ENCODE measurements around the gene CTSS. TPM values are rescaled to one million over a fixed set of nuclear protein-coding genes. Genes with fewer than 3 reads are reported as not detected.

The CTSS gene
- polyA plus RNA-seq, 4 donors: 34.0 to 128 (median 69.6) TPM

DNA sequence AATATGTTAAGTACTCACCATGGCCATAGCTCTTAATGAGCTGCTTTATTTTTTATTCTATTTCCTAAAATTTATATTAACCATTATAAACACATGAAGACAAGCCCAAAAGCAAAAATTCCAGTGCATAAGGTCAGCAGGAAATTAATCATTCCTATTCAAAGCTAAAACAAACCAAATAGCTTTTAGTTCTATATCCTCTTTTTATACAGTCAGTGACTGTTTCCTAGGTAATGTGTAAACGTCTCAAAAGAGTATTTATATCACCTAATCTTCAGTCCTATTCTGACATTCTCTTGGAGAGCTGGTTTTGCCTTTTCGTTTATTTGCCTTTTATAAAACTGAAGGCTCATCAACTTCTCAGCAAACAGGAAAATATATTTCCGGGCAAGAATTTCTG, 72.9 kb downstream of the CTSS start:
- H3K4me1 ChIP-seq (ENCODE audit: control insufficient read depth in 3 of 3, insufficient read depth in 2 of 3, low read depth in 1 of 3, low read length in 2 of 3): no peaks in the 10 kb centered on the region
- no peak overlapping the region for H3K27ac ChIP-seq (ENCODE audit: low read depth in 1 of 3, low read length in 2 of 3)
- no peaks in the 10 kb centered on the region for H3K9me3 ChIP-seq (ENCODE audit: control insufficient read depth in 2 of 2, insufficient read depth in 1 of 2, low read depth in 1 of 2, low read length in 1 of 2)
- H3K36me3 ChIP-seq (ENCODE audit: control insufficient read depth in 3 of 3, insufficient read depth in 2 of 3, low read depth in 1 of 3, low read length in 3 of 3): peaks cover 3 to 28% (median 15%) of the 10 kb centered on the region in 3 donors
- WGBS, 3 donors: 72 to 85% (median 74%) methylated on average over 3 of the region's 3 CpGs
- FAIRE-seq (no peak), DNase-seq (no peak)
- H3K4me3 ChIP-seq (ENCODE audit: low read depth in 1 of 3, low read length in 3 of 3): no peak overlapping the region
- no peaks in the 10 kb centered on the region for H3K27me3 ChIP-seq (ENCODE audit: control insufficient read depth in 3 of 3, insufficient read depth in 3 of 3, low read length in 3 of 3)

DNA sequence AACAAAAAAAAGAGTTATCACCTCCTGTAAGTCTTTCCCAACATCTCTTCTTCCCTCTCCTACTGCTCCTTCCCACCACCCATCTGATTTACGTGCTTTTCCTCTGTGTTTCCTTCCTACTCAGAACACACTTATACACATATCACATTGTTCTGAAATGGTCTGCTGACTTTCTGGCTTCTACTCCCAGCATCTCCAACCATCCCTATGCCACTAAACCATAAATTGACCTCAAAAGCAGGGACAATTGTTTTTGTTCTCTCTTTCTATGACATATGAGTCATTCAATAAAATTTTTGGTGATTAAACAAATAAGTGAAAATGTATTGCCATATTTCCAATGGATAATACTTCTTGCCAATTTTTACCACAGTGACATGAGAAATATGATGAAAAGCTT, 76.8 kb downstream of the CTSS start:
- FAIRE-seq (no peak), DNase-seq (no peak)
- Histone ChIP-seq H3K36me3 (ENCODE audit: control insufficient read depth in 3 of 3, insufficient read depth in 2 of 3, low read depth in 1 of 3, low read length in 3 of 3) (peaks cover 6 to 36% (median 15%) of the 10 kb centered on the region in 3 donors), H3K27ac (ENCODE audit: low read depth in 1 of 3, low read length in 2 of 3) (no peak overlapping the region), H3K4me1 (ENCODE audit: control insufficient read depth in 3 of 3, insufficient read depth in 2 of 3, low read depth in 1 of 3, low read length in 2 of 3) (no peaks in the 10 kb centered on the region), H3K4me3 (ENCODE audit: low read depth in 1 of 3, low read length in 3 of 3) (no peak overlapping the region), H3K27me3 (ENCODE audit: control insufficient read depth in 3 of 3, insufficient read depth in 3 of 3, low read length in 3 of 3) (no peaks in the 10 kb centered on the region), H3K9me3 (ENCODE audit: control insufficient read depth in 2 of 2, insufficient read depth in 1 of 2, low read depth in 1 of 2, low read length in 1 of 2) (no peaks in the 10 kb centered on the region)
- WGBS, 3 donors: 81 to 100% (median 82%) methylated on average over 1 of the region's 1 CpG

DNA sequence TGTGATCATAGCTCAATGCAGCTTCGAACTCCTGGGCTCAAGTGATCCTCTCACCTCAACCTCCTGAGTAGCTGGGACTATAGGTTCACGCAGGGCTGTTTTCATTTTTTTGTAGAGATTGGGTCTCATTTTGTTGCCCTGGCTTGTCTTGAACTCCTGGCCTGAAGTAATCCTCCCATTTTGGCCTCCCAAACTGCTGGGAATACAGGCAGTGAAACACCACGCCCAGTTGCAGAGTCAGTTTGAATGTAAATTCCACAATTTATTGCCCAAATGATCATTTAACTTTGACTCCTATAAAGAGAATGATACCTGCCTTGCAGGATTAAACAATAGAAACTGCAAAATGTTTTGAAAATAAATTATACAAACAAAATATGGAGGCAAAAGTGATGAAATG, 79.3 kb downstream of the CTSS start:
- 83 to 90% (median 87%) methylated on average over 3 of the region's 3 CpGs for WGBS, 3 donors
- Histone ChIP-seq H3K4me1 (ENCODE audit: control insufficient read depth in 3 of 3, insufficient read depth in 2 of 3, low read depth in 1 of 3, low read length in 2 of 3) (no peaks in the 10 kb centered on the region), H3K27me3 (ENCODE audit: control insufficient read depth in 3 of 3, insufficient read depth in 3 of 3, low read length in 3 of 3) (no peaks in the 10 kb centered on the region), H3K36me3 (ENCODE audit: control insufficient read depth in 3 of 3, insufficient read depth in 2 of 3, low read depth in 1 of 3, low read length in 3 of 3) (peaks cover 3 to 38% (median 10%) of the 10 kb centered on the region in 3 donors), H3K9me3 (ENCODE audit: control insufficient read depth in 2 of 2, insufficient read depth in 1 of 2, low read depth in 1 of 2, low read length in 1 of 2) (no peaks in the 10 kb centered on the region), H3K27ac (ENCODE audit: low read depth in 1 of 3, low read length in 2 of 3) (no peak overlapping the region), H3K4me3 (ENCODE audit: low read depth in 1 of 3, low read length in 3 of 3) (no peak overlapping the region)
- FAIRE-seq (no peak), DNase-seq (no peak)

DNA sequence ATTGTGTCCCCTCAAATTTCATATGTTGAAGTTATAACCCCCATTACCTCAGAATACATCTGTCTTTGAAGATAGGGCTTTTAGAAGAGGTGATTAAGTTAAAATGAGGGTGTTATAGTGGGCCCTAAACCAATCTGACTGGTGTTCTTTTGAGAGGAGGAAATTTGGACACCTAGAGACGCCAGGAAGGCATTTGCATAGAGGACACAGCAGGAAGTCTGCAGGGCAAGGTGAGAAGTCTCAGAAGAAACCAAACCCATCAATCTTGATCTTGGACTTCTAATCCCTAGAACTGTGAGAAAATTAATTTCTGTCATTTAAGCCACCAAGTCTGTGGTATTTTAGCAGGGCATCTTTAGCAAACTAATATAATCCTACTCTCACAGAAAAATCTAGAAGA, 81.7 kb downstream of the CTSS start:
- H3K27ac ChIP-seq (ENCODE audit: low read depth in 1 of 3, low read length in 2 of 3): no peak overlapping the region
- no peak for FAIRE-seq

More for the DNA sequence above, 81.7 kb downstream of the CTSS start:
- WGBS, 3 donors: 45 to 70% (median 61%) methylated on average over 1 of the region's 1 CpG
- H3K36me3 ChIP-seq (ENCODE audit: control insufficient read depth in 3 of 3, insufficient read depth in 2 of 3, low read depth in 1 of 3, low read length in 3 of 3): peaks cover 3 to 35% (median 4%) of the 10 kb centered on the region in 3 donors
- no peaks in the 10 kb centered on the region for H3K4me1 ChIP-seq (ENCODE audit: control insufficient read depth in 3 of 3, insufficient read depth in 2 of 3, low read depth in 1 of 3, low read length in 2 of 3)
- H3K9me3 ChIP-seq (ENCODE audit: control insufficient read depth in 2 of 2, insufficient read depth in 1 of 2, low read depth in 1 of 2, low read length in 1 of 2): no peaks in the 10 kb centered on the region
- H3K27me3 ChIP-seq (ENCODE audit: control insufficient read depth in 3 of 3, insufficient read depth in 3 of 3, low read length in 3 of 3): no peaks in the 10 kb centered on the region
- no peak overlapping the region for H3K4me3 ChIP-seq (ENCODE audit: low read depth in 1 of 3, low read length in 3 of 3)
- DNase-seq: no peak

Other genes starting within 250 kb of the CTSS start
- gene ADAMTSL4, start 216.4 kb downstream of the CTSS start, polyA plus RNA-seq: 10 to 100 TPM in 2 of 4 donors, under 1 TPM in 2; 0.27 to 16.1 (median 7.0) TPM
- gene MCL1, start 186.2 kb downstream of the CTSS start, polyA plus RNA-seq: 100 to 1,000 TPM in 3 of 4 donors, 10 to 100 TPM in 1; 87.0 to 189 (median 105) TPM
- gene ENSA, start 136.2 kb downstream of the CTSS start, polyA plus RNA-seq: 100 to 1,000 TPM; 137 to 188 (median 152) TPM
- gene GOLPH3L, start 68.6 kb downstream of the CTSS start, polyA plus RNA-seq: 10 to 100 TPM; 15.4 to 43.1 (median 22.6) TPM
- gene HORMAD1, start 44.9 kb downstream of the CTSS start, polyA plus RNA-seq: under 1 TPM in 2 of 4 donors, not detected in 2; 0.07 TPM
- 10 to 100 TPM in 3 of 4 donors, 1 to 10 TPM in 1; 8.1 to 26.4 (median 14.8) TPM for gene CTSK, start 42.5 kb upstream of the CTSS start, polyA plus RNA-seq
- 10 to 100 TPM; 14.3 to 33.5 (median 15.4) TPM for gene ARNT, start 110.8 kb upstream of the CTSS start, polyA plus RNA-seq
- gene CTXND2, start 121.4 kb upstream of the CTSS start, polyA plus RNA-seq: not detected
- 10 to 100 TPM; 12.7 to 56.1 (median 19.4) TPM for gene SETDB1, start 160.6 kb upstream of the CTSS start, polyA plus RNA-seq
- gene CERS2, start 209.1 kb upstream of the CTSS start, polyA plus RNA-seq: 100 to 1,000 TPM; 111 to 366 (median 193) TPM
- 1 to 10 TPM in 1 of 4 donors, under 1 TPM in 2, not detected in 1; 0.43 to 5.8 (median 0.89) TPM for gene ANXA9, start 216.5 kb upstream of the CTSS start, polyA plus RNA-seq
- 10 to 100 TPM in 3 of 4 donors, 1 to 10 TPM in 1; 9.5 to 24.0 (median 16.8) TPM for gene MINDY1, start 241.1 kb upstream of the CTSS start, polyA plus RNA-seq
- 10 to 100 TPM; 15.1 to 31.6 (median 15.6) TPM for gene PRUNE1, start 242.7 kb upstream of the CTSS start, polyA plus RNA-seq

All from small intestine (tissue), 7 donors.